ENCODE data around the gene EAPP.

DNA sequence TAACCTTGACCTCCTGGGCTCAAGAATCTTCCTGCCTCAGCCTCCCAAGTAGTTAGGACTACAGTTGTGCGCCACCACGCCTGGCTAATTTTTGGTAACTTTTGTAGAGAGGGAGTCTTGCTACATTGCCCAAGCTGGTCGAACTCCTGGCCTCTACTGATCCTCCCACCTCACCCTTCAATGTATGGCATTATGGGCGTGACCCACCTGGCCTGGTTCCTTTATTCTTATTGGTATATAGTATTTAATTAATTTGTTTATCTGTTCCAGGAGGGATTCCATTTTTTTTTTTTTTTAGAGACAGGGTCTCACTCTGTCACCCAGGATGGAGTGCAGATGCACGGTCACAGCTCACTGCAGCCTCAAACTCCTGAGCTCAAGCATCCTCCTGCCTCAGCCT lies 40.9 kb upstream of the EAPP start:
- TF ChIP-seq, protein P1, sequence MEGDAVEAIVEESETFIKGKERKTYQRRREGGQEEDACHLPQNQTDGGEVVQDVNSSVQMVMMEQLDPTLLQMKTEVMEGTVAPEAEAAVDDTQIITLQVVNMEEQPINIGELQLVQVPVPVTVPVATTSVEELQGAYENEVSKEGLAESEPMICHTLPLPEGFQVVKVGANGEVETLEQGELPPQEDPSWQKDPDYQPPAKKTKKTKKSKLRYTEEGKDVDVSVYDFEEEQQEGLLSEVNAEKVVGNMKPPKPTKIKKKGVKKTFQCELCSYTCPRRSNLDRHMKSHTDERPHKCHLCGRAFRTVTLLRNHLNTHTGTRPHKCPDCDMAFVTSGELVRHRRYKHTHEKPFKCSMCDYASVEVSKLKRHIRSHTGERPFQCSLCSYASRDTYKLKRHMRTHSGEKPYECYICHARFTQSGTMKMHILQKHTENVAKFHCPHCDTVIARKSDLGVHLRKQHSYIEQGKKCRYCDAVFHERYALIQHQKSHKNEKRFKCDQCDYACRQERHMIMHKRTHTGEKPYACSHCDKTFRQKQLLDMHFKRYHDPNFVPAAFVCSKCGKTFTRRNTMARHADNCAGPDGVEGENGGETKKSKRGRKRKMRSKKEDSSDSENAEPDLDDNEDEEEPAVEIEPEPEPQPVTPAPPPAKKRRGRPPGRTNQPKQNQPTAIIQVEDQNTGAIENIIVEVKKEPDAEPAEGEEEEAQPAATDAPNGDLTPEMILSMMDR (IDR thresholded peaks at IDR 0.05) = no peak
- TF ChIP-seq POLR2AphosphoS5 (IDR thresholded peaks at IDR 0.05) (no peak), POLR2A (IDR thresholded peaks at IDR 0.05) (no peak), EP300 (IDR thresholded peaks at IDR 0.05) (no peak)
